ENCODE measurements around the gene LRBA. TPM values are rescaled to one million over a fixed set of nuclear protein-coding genes. Genes with fewer than 3 reads are reported as not detected.

LRBA gene
- total RNA-seq, 1 donor from 2014 or later: 66.2 TPM

- Mint-ChIP-seq H3K9me3 (peaks cover 8% of the 10 kb centered on the region), H3K27me3 (ENCODE audit: low read depth) (no peaks in the 10 kb centered on the region), H3K27ac (no peak overlapping the region), H3K4me3 (no peak overlapping the region), H3K36me3 (peaks cover 37% of the 10 kb centered on the region), H3K4me1 (peaks cover 19% of the 10 kb centered on the region)
- DNase-seq (ENCODE audit: low spot score in 2 of 2, unreplicated experiment in 2 of 2): no peak
- no peak for TF ChIP-seq CTCF (IDR thresholded peaks at IDR 0.05; ENCODE audit: unreplicated experiment)
Observed at GRCh38 chr4:150849016-150849415, 166.1 kb downstream of the LRBA start.

- no peak for DNase-seq (ENCODE audit: low spot score in 2 of 2, unreplicated experiment in 2 of 2)
- peaks cover 2% of the 10 kb centered on the region for H3K4me1 Mint-ChIP-seq
- peaks cover 17% of the 10 kb centered on the region for H3K9me3 Mint-ChIP-seq
- no peaks in the 10 kb centered on the region for H3K27me3 Mint-ChIP-seq (ENCODE audit: low read depth)
- H3K27ac Mint-ChIP-seq: no peak overlapping the region
- no peak overlapping the region for H3K4me3 Mint-ChIP-seq
- TF ChIP-seq CTCF (IDR thresholded peaks at IDR 0.05; ENCODE audit: unreplicated experiment): no peak
- peaks cover 52% of the 10 kb centered on the region for H3K36me3 Mint-ChIP-seq
Observed at GRCh38 chr4:150828159-150828558, 186.9 kb downstream of the LRBA start.

GRCh38 chr4:150827226-150827625 is 187.9 kb downstream of the LRBA start:
- peaks cover 5% of the 10 kb centered on the region for H3K4me1 Mint-ChIP-seq
- DNase-seq (ENCODE audit: low spot score in 2 of 2, unreplicated experiment in 2 of 2): no peak
- no peak overlapping the region for H3K4me3 Mint-ChIP-seq
- no peaks in the 10 kb centered on the region for H3K27me3 Mint-ChIP-seq (ENCODE audit: low read depth)
- peaks cover 17% of the 10 kb centered on the region for H3K9me3 Mint-ChIP-seq
- H3K36me3 Mint-ChIP-seq: peaks cover 52% of the 10 kb centered on the region
- no peak overlapping the region for H3K27ac Mint-ChIP-seq
- TF ChIP-seq CTCF (IDR thresholded peaks at IDR 0.05; ENCODE audit: unreplicated experiment): no peak

- TF ChIP-seq CTCF (IDR thresholded peaks at IDR 0.05; ENCODE audit: unreplicated experiment): no peak
- H3K9me3 Mint-ChIP-seq: peaks cover 17% of the 10 kb centered on the region
- H3K36me3 Mint-ChIP-seq: peaks cover 52% of the 10 kb centered on the region
- DNase-seq (ENCODE audit: low spot score in 2 of 2, unreplicated experiment in 2 of 2): no peak
- no peak overlapping the region for H3K4me3 Mint-ChIP-seq
- H3K27me3 Mint-ChIP-seq (ENCODE audit: low read depth): no peaks in the 10 kb centered on the region
- H3K4me1 Mint-ChIP-seq: peaks cover 13% of the 10 kb centered on the region
- H3K27ac Mint-ChIP-seq: no peak overlapping the region
Observed at GRCh38 chr4:150826306-150826705, 188.8 kb downstream of the LRBA start.

GRCh38 chr4:150822407-150822806 is 192.7 kb downstream of the LRBA start:
- DNase-seq (ENCODE audit: low spot score in 2 of 2, unreplicated experiment in 2 of 2): no peak
- H3K4me1 Mint-ChIP-seq: peaks cover 19% of the 10 kb centered on the region
- no peaks in the 10 kb centered on the region for H3K27me3 Mint-ChIP-seq (ENCODE audit: low read depth)
- no peak overlapping the region for H3K4me3 Mint-ChIP-seq
- H3K27ac Mint-ChIP-seq: peak overlapping the region; percentile 16
- TF ChIP-seq CTCF (IDR thresholded peaks at IDR 0.05; ENCODE audit: unreplicated experiment): no peak
- peaks cover 20% of the 10 kb centered on the region for H3K9me3 Mint-ChIP-seq
- H3K36me3 Mint-ChIP-seq: peaks cover 35% of the 10 kb centered on the region

- no peak for DNase-seq (ENCODE audit: low spot score in 2 of 2, unreplicated experiment in 2 of 2)
- Mint-ChIP-seq H3K36me3 (peaks cover 32% of the 10 kb centered on the region), H3K27me3 (ENCODE audit: low read depth) (no peaks in the 10 kb centered on the region), H3K4me1 (peaks cover 19% of the 10 kb centered on the region), H3K4me3 (no peak overlapping the region), H3K27ac (peak overlapping the region; percentile 89), H3K9me3 (peaks cover 25% of the 10 kb centered on the region)
- TF ChIP-seq CTCF (IDR thresholded peaks at IDR 0.05; ENCODE audit: unreplicated experiment): no peak
Observed at GRCh38 chr4:150821641-150822040, 193.4 kb downstream of the LRBA start.
